Measurements from ENCODE around the gene IMPG1. TPM values are rescaled to one million over a fixed set of nuclear protein-coding genes. Genes with fewer than 3 reads are reported as not detected.

The IMPG1 gene
- total and polyA plus RNA-seq, 11 donors: not detected

- no peak for DNase-seq
- no peaks in the 10 kb centered on the region for H3K27me3 ChIP-seq
- 69 to 76% (median 71%) methylated on average over 3 of the region's 3 CpGs for WGBS, 4 donors
- TF ChIP-seq CTCF (IDR thresholded peaks at IDR 0.05) (no peak), POLR2A (IDR thresholded peaks at IDR 0.05) (no peak)
- H3K4me1 ChIP-seq: no peaks in the 10 kb centered on the region
- H3K36me3 ChIP-seq: no peaks in the 10 kb centered on the region
- ATAC-seq: no peak
- H3K27ac ChIP-seq: no peak overlapping the region
- H3K9me3 ChIP-seq: peaks cover 0 to 4% (median 0%) of the 10 kb centered on the region in 12 donors
- H3K4me3 ChIP-seq: no peak overlapping the region
- intact Hi-C loops (cut with DNase I): no loop called here
Measured at GRCh38 chr6:75986935-75987334, 85.5 kb downstream of the IMPG1 start.

GRCh38 chr6:75975904-75976303, 96.6 kb downstream of the IMPG1 start:
- Histone ChIP-seq H3K4me3 (no peak overlapping the region), H3K36me3 (no peaks in the 10 kb centered on the region), H3K27ac (no peak overlapping the region), H3K4me1 (no peaks in the 10 kb centered on the region), H3K27me3 (no peaks in the 10 kb centered on the region), H3K9me3 (no peaks in the 10 kb centered on the region)
- TF ChIP-seq CTCF (IDR thresholded peaks at IDR 0.05) (no peak), POLR2A (IDR thresholded peaks at IDR 0.05) (no peak)
- DNase-seq: no peak
- WGBS, 4 donors: 93 to 96% (median 95%) methylated on average over 4 of the region's 4 CpGs
- intact Hi-C loops (cut with DNase I): no loop called here
- no peak for ATAC-seq

- no peak overlapping the region for H3K4me3 ChIP-seq
- ATAC-seq: no peak
- no peaks in the 10 kb centered on the region for H3K27me3 ChIP-seq
- no peak for TF ChIP-seq CTCF (IDR thresholded peaks at IDR 0.05)
- no peak for TF ChIP-seq POLR2A (IDR thresholded peaks at IDR 0.05)
- H3K9me3 ChIP-seq: no peaks in the 10 kb centered on the region
- H3K4me1 ChIP-seq: no peaks in the 10 kb centered on the region
- no peak for DNase-seq
- no peaks in the 10 kb centered on the region for H3K36me3 ChIP-seq
- intact Hi-C loops (cut with DNase I): no loop called here
- WGBS, 4 donors: 51 to 69% (median 65%) methylated on average over 2 of the region's 2 CpGs
- H3K27ac ChIP-seq: no peak overlapping the region
Measured at GRCh38 chr6:75970093-75970492, 102.4 kb downstream of the IMPG1 start.

GRCh38 chr6:75968143-75968542, 104.3 kb downstream of the IMPG1 start:
- ATAC-seq (no peak), DNase-seq (no peak)
- H3K36me3 ChIP-seq: no peaks in the 10 kb centered on the region
- intact Hi-C loops (cut with DNase I): no loop called here
- no peak overlapping the region for H3K4me3 ChIP-seq
- no peak overlapping the region for H3K27ac ChIP-seq
- no peaks in the 10 kb centered on the region for H3K27me3 ChIP-seq
- no peaks in the 10 kb centered on the region for H3K4me1 ChIP-seq
- no peaks in the 10 kb centered on the region for H3K9me3 ChIP-seq
- TF ChIP-seq POLR2A (IDR thresholded peaks at IDR 0.05): no peak
- TF ChIP-seq CTCF (IDR thresholded peaks at IDR 0.05): no peak
